GM13976 (cell line): Measurements from ENCODE around the gene PSMD6.

ENCODE experiments used
- DNase-seq: peaks from one replicate; pipeline ENCODE4 v3.0.0; 2012; ENCODE audit warnings: low spot score
- in situ Hi-C: fragments of 300-500 bp; cut with MboI; formaldehyde crosslinking; loops from one replicate; pipeline ENCODE4 v1.12.0; 2022; ENCODE audit warnings: low sequenced_read_pairs, mixed read lengths, inconsistent platforms; ENCODE audit not compliant: unreplicated experiment
- TF ChIP-seq, protein P1 (sequence below): IDR thresholded peaks from 2 replicates; pipeline ENCODE4 v1.5.1; 2012; ENCODE audit warnings: borderline replicate concordance, mild to moderate bottlenecking; ENCODE audit not compliant: insufficient read depth; ENCODE audit errors: extremely low read depth, missing control alignments, control extremely low read depth

PSMD6 gene

DNA sequence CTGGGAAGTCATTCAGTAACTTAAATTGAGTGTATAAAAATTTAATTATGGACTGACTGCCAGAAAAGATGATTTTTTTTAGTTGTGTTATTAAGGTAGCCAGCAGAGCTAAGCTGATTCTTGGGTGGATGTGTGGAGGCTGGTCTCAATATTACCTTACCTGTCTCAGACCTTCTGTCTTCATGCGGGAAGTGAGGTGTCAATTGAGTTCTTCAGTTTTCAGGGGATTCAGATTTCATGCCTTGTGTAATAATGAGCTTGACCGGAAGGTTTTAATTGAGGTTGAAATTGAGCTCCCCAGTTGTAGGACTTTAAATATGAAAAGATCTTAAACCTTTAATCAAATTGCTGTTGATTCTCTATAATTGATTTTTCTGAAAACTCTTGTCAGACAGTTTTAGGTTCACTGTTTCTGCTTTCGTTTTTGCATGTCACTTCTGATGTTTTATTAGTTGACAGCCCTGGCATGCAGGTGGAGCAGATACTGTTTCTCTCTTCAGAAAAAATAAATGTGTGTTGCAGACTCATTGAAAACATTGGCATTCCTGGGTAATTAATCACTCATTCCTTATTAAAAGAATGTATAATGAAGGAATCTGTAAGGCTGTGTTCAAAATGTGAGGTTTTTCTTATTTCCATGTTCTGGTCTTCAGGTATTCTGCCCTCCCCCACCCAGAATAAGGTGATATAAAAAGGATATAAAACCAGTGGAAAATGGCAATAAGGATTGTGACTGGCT lies 54.5 kb downstream of the PSMD6 start:
- in situ Hi-C loops: no loop called here
- TF ChIP-seq, protein P1, sequence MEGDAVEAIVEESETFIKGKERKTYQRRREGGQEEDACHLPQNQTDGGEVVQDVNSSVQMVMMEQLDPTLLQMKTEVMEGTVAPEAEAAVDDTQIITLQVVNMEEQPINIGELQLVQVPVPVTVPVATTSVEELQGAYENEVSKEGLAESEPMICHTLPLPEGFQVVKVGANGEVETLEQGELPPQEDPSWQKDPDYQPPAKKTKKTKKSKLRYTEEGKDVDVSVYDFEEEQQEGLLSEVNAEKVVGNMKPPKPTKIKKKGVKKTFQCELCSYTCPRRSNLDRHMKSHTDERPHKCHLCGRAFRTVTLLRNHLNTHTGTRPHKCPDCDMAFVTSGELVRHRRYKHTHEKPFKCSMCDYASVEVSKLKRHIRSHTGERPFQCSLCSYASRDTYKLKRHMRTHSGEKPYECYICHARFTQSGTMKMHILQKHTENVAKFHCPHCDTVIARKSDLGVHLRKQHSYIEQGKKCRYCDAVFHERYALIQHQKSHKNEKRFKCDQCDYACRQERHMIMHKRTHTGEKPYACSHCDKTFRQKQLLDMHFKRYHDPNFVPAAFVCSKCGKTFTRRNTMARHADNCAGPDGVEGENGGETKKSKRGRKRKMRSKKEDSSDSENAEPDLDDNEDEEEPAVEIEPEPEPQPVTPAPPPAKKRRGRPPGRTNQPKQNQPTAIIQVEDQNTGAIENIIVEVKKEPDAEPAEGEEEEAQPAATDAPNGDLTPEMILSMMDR: no peak
- no peak for DNase-seq

GRCh38 chr3:63967675-63968611 lies 55.4 kb downstream of the PSMD6 start:
- TF ChIP-seq, protein P1: no peak
- in situ Hi-C loops: no loop called here
- DNase-seq: no peak

- TF ChIP-seq, protein P1: no peak
- DNase-seq: no peak
- in situ Hi-C loops: no loop called here
Observed at GRCh38 chr3:63966871-63967270, 56.4 kb downstream of the PSMD6 start.

GRCh38 chr3:63966007-63966406 lies 57.3 kb downstream of the PSMD6 start:
- no peak for DNase-seq
- in situ Hi-C loops: no loop called here
- TF ChIP-seq, protein P1: no peak

- TF ChIP-seq, protein P1: no peak
- no peak for DNase-seq
- in situ Hi-C loops: no loop called here
Observed at GRCh38 chr3:63964681-63965485, 58.4 kb downstream of the PSMD6 start.

DNA sequence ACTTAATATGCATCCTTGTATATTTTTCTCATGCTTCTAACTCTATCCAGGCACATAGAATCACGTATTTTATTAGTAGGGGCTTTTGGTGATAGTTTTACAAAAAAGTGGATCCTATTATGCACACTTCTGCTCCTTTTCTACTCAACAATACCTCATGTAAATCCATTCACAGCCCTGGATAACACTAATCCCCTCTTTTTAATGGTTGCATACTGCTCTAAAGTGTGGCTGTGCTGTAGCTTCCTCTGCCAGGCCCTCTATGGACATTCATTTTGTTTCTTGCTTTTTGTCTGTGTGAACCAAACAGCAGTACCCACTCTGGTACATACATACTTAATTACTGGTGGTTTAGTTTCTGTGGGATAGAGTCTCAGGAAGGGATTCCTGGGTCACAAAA lies 59.8 kb downstream of the PSMD6 start:
- DNase-seq: no peak

More for the DNA sequence above, 59.8 kb downstream of the PSMD6 start:
- TF ChIP-seq, protein P1: no peak
- in situ Hi-C loops: no loop called here
